ENCODE measurements around the gene LRRFIP1. TPM values are rescaled to one million over a fixed set of nuclear protein-coding genes. Genes with fewer than 3 reads are reported as not detected.

LRRFIP1 gene
- total RNA-seq, 1 donor from 2014 or later = 115 TPM

DNA sequence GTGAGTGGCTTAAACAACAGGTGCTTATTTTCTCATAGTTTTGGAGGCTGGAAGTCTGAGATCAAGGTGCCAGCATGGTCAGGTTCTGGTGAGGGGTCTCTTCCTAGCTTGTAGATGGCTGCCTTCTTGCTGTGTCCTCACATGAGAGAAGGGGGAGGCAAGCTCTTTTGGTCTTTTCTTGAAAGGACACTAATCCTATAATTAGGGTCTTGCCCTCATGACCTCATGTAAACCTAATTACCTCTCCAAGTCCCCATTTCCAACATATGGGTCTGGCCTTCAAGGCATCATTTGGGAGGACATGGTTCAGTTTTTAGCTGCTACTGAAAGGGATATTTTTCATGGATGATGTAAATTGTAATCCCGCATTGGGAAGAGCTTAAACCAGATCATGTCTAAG lies 189.1 kb downstream of the LRRFIP1 start:
- no peak for DNase-seq (ENCODE audit: low read depth)
- Histone ChIP-seq H3K27me3 (ENCODE audit: control insufficient read depth, insufficient read depth, low read length) (peaks cover 4% of the 10 kb centered on the region), H3K4me3 (ENCODE audit: low read depth, low read length) (no peak overlapping the region), H3K36me3 (ENCODE audit: control insufficient read depth, insufficient read depth, low read length) (no peaks in the 10 kb centered on the region)
- TF ChIP-seq, protein P1, sequence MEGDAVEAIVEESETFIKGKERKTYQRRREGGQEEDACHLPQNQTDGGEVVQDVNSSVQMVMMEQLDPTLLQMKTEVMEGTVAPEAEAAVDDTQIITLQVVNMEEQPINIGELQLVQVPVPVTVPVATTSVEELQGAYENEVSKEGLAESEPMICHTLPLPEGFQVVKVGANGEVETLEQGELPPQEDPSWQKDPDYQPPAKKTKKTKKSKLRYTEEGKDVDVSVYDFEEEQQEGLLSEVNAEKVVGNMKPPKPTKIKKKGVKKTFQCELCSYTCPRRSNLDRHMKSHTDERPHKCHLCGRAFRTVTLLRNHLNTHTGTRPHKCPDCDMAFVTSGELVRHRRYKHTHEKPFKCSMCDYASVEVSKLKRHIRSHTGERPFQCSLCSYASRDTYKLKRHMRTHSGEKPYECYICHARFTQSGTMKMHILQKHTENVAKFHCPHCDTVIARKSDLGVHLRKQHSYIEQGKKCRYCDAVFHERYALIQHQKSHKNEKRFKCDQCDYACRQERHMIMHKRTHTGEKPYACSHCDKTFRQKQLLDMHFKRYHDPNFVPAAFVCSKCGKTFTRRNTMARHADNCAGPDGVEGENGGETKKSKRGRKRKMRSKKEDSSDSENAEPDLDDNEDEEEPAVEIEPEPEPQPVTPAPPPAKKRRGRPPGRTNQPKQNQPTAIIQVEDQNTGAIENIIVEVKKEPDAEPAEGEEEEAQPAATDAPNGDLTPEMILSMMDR (IDR thresholded peaks at IDR 0.05; ENCODE audit: insufficient read depth, low read length, severe bottlenecking) = no peak
- no peak for FAIRE-seq

DNA sequence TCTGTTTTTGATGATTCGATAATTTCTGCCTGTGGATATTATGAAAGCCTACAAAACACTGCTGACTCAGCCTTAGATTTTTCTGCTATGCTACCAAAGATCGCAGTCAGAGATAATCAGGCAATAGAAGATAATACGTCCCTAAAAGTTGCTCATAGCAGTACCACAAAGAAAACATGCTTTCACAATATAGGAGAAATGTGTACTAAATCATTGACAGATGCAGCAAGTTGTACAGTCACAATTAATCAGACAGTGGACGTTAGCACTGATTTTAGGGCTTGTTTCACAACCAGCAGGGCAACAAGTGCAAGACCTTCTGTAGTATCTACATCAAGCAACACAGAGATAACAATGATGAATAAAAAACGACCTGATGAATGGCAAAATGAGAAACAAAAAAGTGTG lies 190.7 kb downstream of the LRRFIP1 start:
- DNase-seq (ENCODE audit: low read depth) (peak; percentile 77), FAIRE-seq (no peak)
- Histone ChIP-seq H3K36me3 (ENCODE audit: control insufficient read depth, insufficient read depth, low read length) (no peaks in the 10 kb centered on the region), H3K4me3 (ENCODE audit: low read depth, low read length) (no peak overlapping the region), H3K27me3 (ENCODE audit: control insufficient read depth, insufficient read depth, low read length) (peaks cover 2% of the 10 kb centered on the region)
- TF ChIP-seq, protein P1 (IDR thresholded peaks at IDR 0.05; ENCODE audit: insufficient read depth, low read length, severe bottlenecking) = no peak

DNA sequence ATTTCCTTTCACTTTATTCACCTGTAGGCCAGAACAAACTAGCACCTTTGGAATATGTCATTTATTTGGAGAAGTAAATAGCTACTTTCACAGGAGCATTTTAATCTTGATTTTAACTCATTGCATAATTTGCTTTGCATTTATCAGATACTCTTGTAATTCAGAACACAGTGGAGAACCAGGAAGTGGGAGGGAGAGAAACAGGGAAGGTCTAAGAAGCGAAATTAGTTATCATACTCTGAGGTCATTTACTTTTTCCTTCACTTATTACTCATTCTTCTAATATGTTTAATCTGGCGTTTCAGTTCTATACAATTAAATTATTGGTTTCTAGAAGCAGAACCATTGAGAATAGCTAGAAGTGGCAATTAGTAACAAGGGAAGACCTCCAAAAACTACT lies 191.8 kb downstream of the LRRFIP1 start:
- Histone ChIP-seq H3K27me3 (ENCODE audit: control insufficient read depth, insufficient read depth, low read length) (peaks cover 2% of the 10 kb centered on the region), H3K4me3 (ENCODE audit: low read depth, low read length) (no peak overlapping the region), H3K36me3 (ENCODE audit: control insufficient read depth, insufficient read depth, low read length) (no peaks in the 10 kb centered on the region)
- DNase-seq (ENCODE audit: low read depth) (peak; percentile 54), FAIRE-seq (no peak)
- TF ChIP-seq, protein P1 (IDR thresholded peaks at IDR 0.05; ENCODE audit: insufficient read depth, low read length, severe bottlenecking) = no peak

DNA sequence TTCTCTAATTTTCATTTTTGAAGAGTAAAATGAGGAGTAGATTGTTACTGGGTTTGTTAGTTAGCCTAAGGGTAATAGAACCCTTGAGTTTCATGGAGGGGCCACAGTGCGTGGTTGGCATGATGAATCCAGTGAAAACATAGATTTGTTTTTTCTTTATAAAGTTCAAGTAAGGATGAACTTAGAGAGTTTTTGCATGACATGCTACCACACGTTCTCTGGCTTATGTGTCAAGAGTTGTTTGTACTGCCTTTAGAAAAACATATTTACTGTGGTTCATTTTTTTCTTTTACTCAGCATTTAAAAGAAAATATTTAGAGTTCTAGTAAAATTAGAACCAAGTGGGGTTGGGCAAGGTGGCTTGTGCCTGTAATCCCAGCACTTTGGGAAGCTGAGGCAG lies 193.0 kb downstream of the LRRFIP1 start:
- TF ChIP-seq, protein P1 (IDR thresholded peaks at IDR 0.05; ENCODE audit: insufficient read depth, low read length, severe bottlenecking) = no peak
- no peaks in the 10 kb centered on the region for H3K36me3 ChIP-seq (ENCODE audit: control insufficient read depth, insufficient read depth, low read length)
- DNase-seq (ENCODE audit: low read depth) (peak; percentile 56), FAIRE-seq (no peak)
- H3K4me3 ChIP-seq (ENCODE audit: low read depth, low read length) = no peak overlapping the region
- peaks cover 2% of the 10 kb centered on the region for H3K27me3 ChIP-seq (ENCODE audit: control insufficient read depth, insufficient read depth, low read length)

DNA sequence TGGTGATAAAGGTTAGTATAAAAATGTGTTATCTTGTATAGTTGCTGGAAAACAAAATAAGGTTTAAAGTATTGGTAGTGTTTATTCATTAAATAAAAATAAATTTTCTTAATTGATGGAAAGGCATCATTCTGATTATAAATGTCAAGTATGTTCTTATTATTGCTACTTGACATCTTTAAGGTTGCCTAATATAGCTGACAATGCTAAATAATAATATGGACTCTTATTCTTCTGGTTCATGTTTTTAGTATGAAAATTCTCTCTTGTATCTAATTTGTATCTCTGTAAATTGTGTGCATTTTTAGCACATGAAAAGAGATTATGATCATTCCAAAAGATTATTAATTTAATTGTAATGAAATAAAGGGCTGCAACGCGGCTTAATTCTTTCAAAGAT lies 196.2 kb downstream of the LRRFIP1 start:
- DNase-seq (ENCODE audit: low read depth) = no peak
- FAIRE-seq = no peak
- H3K4me3 ChIP-seq (ENCODE audit: low read depth, low read length) = no peak overlapping the region

DNA sequence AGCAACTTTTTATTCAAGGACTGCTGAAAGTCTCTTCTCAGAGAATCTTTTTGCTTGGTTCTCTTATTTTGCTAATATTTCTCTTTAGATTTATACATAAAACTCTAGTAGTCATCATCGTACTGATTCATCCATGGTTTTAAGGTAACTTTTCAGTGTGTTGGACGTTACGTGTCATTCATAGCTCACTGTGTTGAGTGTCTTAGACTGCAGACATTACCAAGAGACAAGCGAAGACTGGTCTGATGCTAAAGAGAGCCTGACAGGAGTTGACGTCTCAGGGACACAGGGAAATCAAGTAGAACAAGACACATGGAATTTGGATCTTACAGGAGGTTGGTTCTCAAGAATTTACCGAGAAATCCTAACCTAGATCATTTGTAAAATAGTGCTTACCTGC lies 196.7 kb downstream of the LRRFIP1 start:
- DNase-seq (ENCODE audit: low read depth) (peak; percentile 39), FAIRE-seq (no peak)
- Histone ChIP-seq H3K36me3 (ENCODE audit: control insufficient read depth, insufficient read depth, low read length) (no peaks in the 10 kb centered on the region), H3K27me3 (ENCODE audit: control insufficient read depth, insufficient read depth, low read length) (no peaks in the 10 kb centered on the region), H3K4me3 (ENCODE audit: low read depth, low read length) (no peak overlapping the region)
- TF ChIP-seq, protein P1 (IDR thresholded peaks at IDR 0.05; ENCODE audit: insufficient read depth, low read length, severe bottlenecking) = no peak

More for the DNA sequence above, 196.2 kb downstream of the LRRFIP1 start:
- no peaks in the 10 kb centered on the region for H3K36me3 ChIP-seq (ENCODE audit: control insufficient read depth, insufficient read depth, low read length)
- H3K27me3 ChIP-seq (ENCODE audit: control insufficient read depth, insufficient read depth, low read length) = no peaks in the 10 kb centered on the region
- TF ChIP-seq, protein P1 (IDR thresholded peaks at IDR 0.05; ENCODE audit: insufficient read depth, low read length, severe bottlenecking) = no peak

All from bronchial epithelial cell (primary cell).